Gastroesophageal sphincter (tissue), 3 donors: Measurements from ENCODE around the gene GRHL1.

Experiments
- CTCF ChIP-seq, 4 experiments: fragments of 200-600 bp in 2 of 4; fragments of 450-650 bp in 2 of 4; sonication (generic) in 1 of 4; IDR thresholded peaks; one replicate each; pipeline ENCODE4 v1.5.1; 2017 to 2019; ENCODE audit warnings: antibody characterized with exemption in 4 of 4, mild to moderate bottlenecking in 2 of 4, moderate library complexity in 2 of 4
- POLR2A ChIP-seq, 2 donors: fragments of 450-650 bp; IDR thresholded peaks; one replicate each; pipeline ENCODE4 v1.6.1; 2017; ENCODE audit warnings: antibody characterized with exemption in 2 of 2, mild to moderate bottlenecking in 2 of 2, moderate library complexity in 1 of 2
- POLR2AphosphoS5 ChIP-seq: sonication (generic); formaldehyde crosslinking; IDR thresholded peaks from one replicate; pipeline ENCODE4 v1.6.1; 2017; ENCODE audit warnings: antibody characterized with exemption

GRCh38 chr2:9945596-9945995 is 5.9 kb upstream of the GRHL1 start:
- TF ChIP-seq POLR2A (IDR thresholded peaks at IDR 0.05) (no peak), POLR2AphosphoS5 (no peak), CTCF (IDR thresholded peaks at IDR 0.05) (no peak)
